ENCODE measurements around the gene HTT.

Gene HTT

GRCh38 chr4:3203971-3204431 is 129.5 kb downstream of the HTT start:
- peak; percentile 17 to 21 (median 21) for DNase-seq

- no peak for DNase-seq
Measured at GRCh38 chr4:3205995-3206394, 131.5 kb downstream of the HTT start.

GRCh38 chr4:3206439-3207100 is 132.1 kb downstream of the HTT start:
- no peak for DNase-seq

- no peak for DNase-seq
Measured at GRCh38 chr4:3207531-3208037, 133.1 kb downstream of the HTT start.

GRCh38 chr4:3208826-3209225 is 134.3 kb downstream of the HTT start:
- no peak for DNase-seq

- DNase-seq = no peak
Measured at GRCh38 chr4:3209551-3210325, 135.3 kb downstream of the HTT start.

GRCh38 chr4:3210467-3210866 is 136.0 kb downstream of the HTT start:
- DNase-seq = no peak

- DNase-seq = no peak
Measured at GRCh38 chr4:3211866-3212265, 137.4 kb downstream of the HTT start.

- DNase-seq = no peak
Measured at GRCh38 chr4:3212391-3213105, 138.1 kb downstream of the HTT start.

- DNase-seq = no peak
Measured at GRCh38 chr4:3213106-3213425, 138.6 kb downstream of the HTT start.

- DNase-seq = no peak
Measured at GRCh38 chr4:3213661-3214250, 139.3 kb downstream of the HTT start.

- DNase-seq = no peak
Measured at GRCh38 chr4:3215256-3215655, 140.8 kb downstream of the HTT start.

GRCh38 chr4:3215733-3216132 is 141.3 kb downstream of the HTT start:
- no peak for DNase-seq

GRCh38 chr4:3217266-3217665 is 142.8 kb downstream of the HTT start:
- no peak for DNase-seq

GRCh38 chr4:3217771-3218170 is 143.3 kb downstream of the HTT start:
- DNase-seq = no peak

GRCh38 chr4:3218824-3219760 is 144.6 kb downstream of the HTT start:
- no peak for DNase-seq

GRCh38 chr4:3219761-3220475 is 145.4 kb downstream of the HTT start:
- DNase-seq = no peak

GRCh38 chr4:3220476-3221183 is 146.1 kb downstream of the HTT start:
- no peak for DNase-seq

GRCh38 chr4:3221184-3221494 is 146.7 kb downstream of the HTT start:
- no peak for DNase-seq

- DNase-seq = no peak
Measured at GRCh38 chr4:3221996-3222395, 147.5 kb downstream of the HTT start.

- DNase-seq = no peak
Measured at GRCh38 chr4:3223346-3223745, 148.9 kb downstream of the HTT start.
